Activated T-cell treated with anti-CD3 and anti-CD28 coated beads for 24 hours (primary cell): ENCODE data around the gene TEX13B.

Experiments
- DNase-seq: peaks from one replicate; pipeline ENCODE4 v3.0.0-alpha.2; 2020; ENCODE audit warnings: low read depth

The TEX13B gene

GRCh38 chrX:107936434-107936730 is 45.8 kb downstream of the TEX13B start:
- no peak for DNase-seq

GRCh38 chrX:107935664-107936433 is 46.3 kb downstream of the TEX13B start:
- DNase-seq: no peak

- DNase-seq: no peak
Observed at GRCh38 chrX:107935200-107935599, 47.0 kb downstream of the TEX13B start.

- DNase-seq: no peak
Observed at GRCh38 chrX:107934262-107934661, 47.9 kb downstream of the TEX13B start.
